Measurements from ENCODE around the gene SHD. TPM values are rescaled to one million over a fixed set of nuclear protein-coding genes. Genes with fewer than 3 reads are reported as not detected.

SHD gene
- total RNA-seq, 4 donors from 2014 or later = 0.41 TPM; not detected in 3

DNA sequence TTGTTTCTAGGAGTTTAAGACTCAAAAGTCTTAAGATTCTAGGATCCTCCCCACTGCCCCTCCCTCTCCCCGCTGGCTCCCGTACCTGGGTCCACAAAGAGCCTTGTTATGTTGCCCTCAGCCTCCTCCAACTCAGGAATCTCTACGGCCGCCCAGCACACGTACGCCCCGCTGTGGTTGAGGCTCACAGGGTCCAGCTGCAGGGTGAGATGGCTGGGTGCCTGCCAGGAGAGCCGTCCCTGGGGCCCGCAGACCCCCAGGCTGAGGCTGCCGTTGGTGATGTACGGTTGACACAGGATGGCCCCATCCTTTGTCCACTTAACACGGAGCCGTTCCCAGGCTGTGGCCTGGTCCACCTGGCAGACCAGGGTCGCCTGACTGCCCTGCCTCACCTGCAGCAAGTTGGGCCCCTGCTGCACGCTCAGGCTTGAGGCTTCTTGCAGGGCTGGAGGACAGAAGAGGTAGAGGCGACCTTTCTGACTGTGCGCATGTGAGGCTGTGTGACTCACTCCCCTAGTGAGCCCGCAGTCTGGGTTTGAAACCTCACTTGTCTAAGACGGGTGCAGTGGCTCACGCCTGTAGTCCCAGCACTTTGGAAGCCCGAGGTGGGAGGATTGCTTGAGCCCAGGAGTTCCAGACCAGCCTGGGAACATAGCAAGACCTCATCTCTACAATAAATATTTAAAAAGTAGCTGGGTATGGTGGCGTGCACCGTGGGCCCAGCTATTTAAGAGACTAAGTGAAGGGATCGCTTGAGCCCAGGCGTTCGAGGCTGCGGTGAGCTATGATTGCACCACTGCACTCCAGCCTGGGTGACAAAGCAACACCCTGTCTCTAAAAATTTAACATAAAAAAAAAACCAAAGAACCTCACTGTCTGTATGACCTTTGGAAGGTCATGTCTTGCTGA is 19.1 kb downstream of the SHD start:
- no peaks in the 10 kb centered on the region for H3K36me3 ChIP-seq
- H3K27me3 ChIP-seq = no peaks in the 10 kb centered on the region
- H3K9me3 ChIP-seq = no peaks in the 10 kb centered on the region
- no peak overlapping the region for H3K4me3 ChIP-seq
- no peak overlapping the region for H3K27ac ChIP-seq
- no peak for TF ChIP-seq POLR2A (IDR thresholded peaks at IDR 0.05)
- TF ChIP-seq, protein P1, sequence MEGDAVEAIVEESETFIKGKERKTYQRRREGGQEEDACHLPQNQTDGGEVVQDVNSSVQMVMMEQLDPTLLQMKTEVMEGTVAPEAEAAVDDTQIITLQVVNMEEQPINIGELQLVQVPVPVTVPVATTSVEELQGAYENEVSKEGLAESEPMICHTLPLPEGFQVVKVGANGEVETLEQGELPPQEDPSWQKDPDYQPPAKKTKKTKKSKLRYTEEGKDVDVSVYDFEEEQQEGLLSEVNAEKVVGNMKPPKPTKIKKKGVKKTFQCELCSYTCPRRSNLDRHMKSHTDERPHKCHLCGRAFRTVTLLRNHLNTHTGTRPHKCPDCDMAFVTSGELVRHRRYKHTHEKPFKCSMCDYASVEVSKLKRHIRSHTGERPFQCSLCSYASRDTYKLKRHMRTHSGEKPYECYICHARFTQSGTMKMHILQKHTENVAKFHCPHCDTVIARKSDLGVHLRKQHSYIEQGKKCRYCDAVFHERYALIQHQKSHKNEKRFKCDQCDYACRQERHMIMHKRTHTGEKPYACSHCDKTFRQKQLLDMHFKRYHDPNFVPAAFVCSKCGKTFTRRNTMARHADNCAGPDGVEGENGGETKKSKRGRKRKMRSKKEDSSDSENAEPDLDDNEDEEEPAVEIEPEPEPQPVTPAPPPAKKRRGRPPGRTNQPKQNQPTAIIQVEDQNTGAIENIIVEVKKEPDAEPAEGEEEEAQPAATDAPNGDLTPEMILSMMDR (IDR thresholded peaks at IDR 0.05) = no peak
- intact Hi-C loops (cut with DNase I; ENCODE audit: low total_unique reads) = no loop called here
- H3K4me1 ChIP-seq = no peaks in the 10 kb centered on the region
- DNase-seq = no peak

DNA sequence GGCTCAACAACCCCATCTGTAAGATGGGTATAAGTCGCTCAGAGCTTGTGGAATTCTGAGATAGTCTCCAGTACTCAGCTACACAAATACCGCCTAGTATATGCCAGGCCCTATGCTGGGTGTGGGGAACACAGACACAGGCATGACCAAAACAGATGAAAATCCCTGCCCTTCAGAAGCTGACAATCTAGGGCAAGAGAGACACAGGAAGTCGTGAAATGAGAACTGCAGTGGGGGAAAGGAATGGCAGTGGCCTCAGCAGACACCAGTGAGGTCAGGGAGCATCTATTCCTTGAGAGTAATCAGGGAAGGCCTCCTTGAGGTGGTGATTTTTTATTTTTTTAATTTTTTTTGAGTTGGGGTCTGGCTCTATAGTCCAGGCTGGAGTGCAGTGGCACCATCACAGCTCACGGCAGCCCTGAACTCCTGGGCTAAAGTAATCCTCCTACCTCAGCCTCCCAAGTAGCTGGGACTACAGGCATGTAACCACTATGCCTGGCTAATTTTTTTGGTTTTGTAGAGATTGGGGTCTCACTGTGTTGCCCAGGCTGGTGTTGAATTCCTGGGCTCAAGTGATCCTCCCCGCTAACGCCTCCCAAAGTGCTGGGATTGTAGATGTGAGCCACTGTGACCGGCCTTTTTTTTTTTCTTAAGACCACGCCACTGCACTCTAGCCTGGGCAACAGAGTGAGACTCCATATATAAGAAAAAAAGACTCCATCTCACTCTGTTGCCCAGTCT is 19.9 kb downstream of the SHD start:
- Histone ChIP-seq H3K9me3 (no peaks in the 10 kb centered on the region), H3K36me3 (no peaks in the 10 kb centered on the region), H3K27me3 (no peaks in the 10 kb centered on the region), H3K27ac (no peak overlapping the region), H3K4me3 (no peak overlapping the region), H3K4me1 (no peaks in the 10 kb centered on the region)
- TF ChIP-seq, protein P1 (IDR thresholded peaks at IDR 0.05) = no peak
- TF ChIP-seq POLR2A (IDR thresholded peaks at IDR 0.05) = no peak
- intact Hi-C loops (cut with DNase I; ENCODE audit: low total_unique reads) = no loop called here
- DNase-seq = no peak

DNA sequence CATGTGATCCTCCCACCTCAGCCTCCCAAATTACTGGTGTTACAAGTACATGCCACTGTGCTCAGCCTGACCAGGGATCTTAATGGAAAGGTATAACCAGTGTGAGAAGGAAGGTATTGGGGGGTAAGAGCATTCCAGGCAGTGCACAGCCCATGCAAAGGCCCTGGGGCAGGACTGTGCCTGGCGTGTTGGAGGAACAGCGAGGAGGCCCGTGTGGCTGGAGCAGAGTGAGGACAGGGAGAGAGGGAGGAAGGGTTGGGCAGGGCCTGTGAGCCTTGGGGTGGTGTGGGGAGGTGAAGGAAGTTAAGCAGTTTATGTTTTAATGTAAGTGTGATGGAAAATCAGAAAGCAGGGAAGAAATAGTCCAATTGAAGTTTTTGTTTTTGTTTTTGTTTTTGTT is 21.5 kb downstream of the SHD start:
- no peak for DNase-seq
- no peaks in the 10 kb centered on the region for H3K4me1 ChIP-seq
- no peak overlapping the region for H3K27ac ChIP-seq
- no peak for TF ChIP-seq POLR2A (IDR thresholded peaks at IDR 0.05)
- no peaks in the 10 kb centered on the region for H3K9me3 ChIP-seq
- H3K36me3 ChIP-seq = no peaks in the 10 kb centered on the region
- no peak overlapping the region for H3K4me3 ChIP-seq
- H3K27me3 ChIP-seq = peaks cover 0 to 4% of the 10 kb centered on the region in 2 donors
- intact Hi-C loops (cut with DNase I; ENCODE audit: low total_unique reads) = no loop called here

DNA sequence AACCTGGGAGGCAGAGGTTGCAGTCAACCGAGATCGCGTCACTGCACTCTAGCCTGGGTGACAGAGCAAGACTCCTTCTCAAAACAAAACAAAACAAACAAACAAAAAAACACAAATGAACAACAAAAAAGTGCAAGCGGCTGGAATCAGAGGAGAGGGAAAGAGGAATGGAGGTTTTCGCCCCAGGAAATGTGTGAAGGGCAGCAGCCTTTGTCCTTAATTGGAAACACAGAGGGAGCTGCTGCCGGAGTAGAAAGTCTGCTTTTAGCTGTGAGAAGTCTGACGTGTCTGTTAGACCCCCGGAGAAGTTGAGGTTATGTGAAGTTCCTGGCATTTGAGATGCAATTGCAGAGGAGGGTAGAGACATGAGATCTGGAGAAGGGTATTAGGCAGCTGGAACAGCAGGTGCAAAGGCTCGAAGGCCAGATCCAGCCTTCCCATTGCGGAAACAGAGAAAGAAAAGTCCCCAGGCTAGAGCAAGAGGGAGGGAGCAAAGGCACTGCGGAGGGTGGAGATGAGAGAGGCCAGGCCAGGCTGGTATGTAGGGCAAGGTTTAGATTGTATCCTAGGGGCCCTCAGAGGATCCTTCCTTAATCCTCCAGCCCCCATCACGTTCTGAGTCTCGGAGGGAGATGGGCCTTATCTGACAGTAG is 22.6 kb downstream of the SHD start:
- intact Hi-C loops (cut with DNase I; ENCODE audit: low total_unique reads) = no loop called here
- Histone ChIP-seq H3K9me3 (no peaks in the 10 kb centered on the region), H3K36me3 (no peaks in the 10 kb centered on the region), H3K27me3 (peaks cover 0 to 4% of the 10 kb centered on the region in 2 donors), H3K27ac (no peak overlapping the region), H3K4me3 (no peak overlapping the region), H3K4me1 (no peaks in the 10 kb centered on the region)
- no peak for DNase-seq
- no peak for TF ChIP-seq POLR2A (IDR thresholded peaks at IDR 0.05)
- TF ChIP-seq, protein P1 (IDR thresholded peaks at IDR 0.05) = no peak

DNA sequence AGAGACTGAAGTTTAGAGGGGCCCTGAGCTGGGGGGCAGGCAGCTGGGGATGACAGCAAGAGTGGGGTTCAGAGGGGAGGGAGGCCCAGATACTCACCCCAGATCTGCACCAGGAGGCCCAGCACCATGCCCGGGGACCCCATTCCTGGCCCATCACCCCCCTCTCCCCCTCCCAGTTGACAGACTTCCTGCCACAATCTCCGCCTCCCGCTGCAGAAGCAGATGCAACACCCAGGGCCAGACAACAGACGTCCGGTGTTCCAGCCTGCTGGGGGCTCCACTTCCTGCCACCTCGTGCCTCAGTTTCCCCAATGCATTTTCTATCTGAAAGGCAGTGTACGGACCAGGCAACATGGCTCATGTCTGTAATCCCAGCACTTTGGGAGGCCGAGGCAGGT is 23.2 kb downstream of the SHD start, which contains the start of gene TMIGD2:
Gene TMIGD2, minus strand, starts transcription at position 147 of the 398 bp plus-strand sequence. Its CDS starts 4 bp downstream, at position 143.
- Histone ChIP-seq H3K4me1 (no peaks in the 10 kb centered on the region), H3K9me3 (no peaks in the 10 kb centered on the region), H3K27me3 (peaks cover 0 to 4% of the 10 kb centered on the region in 2 donors), H3K36me3 (no peaks in the 10 kb centered on the region), H3K27ac (no peak within 1 kb of the TSS), H3K4me3 (no peak within 1 kb of the TSS)
- no peak for TF ChIP-seq POLR2A (IDR thresholded peaks at IDR 0.05)
- TF ChIP-seq, protein P1 (IDR thresholded peaks at IDR 0.05) = no peak
- DNase-seq = no peak
- intact Hi-C loops (cut with DNase I; ENCODE audit: low total_unique reads) = no loop called here

Data from uterus (tissue), 4 donors.